HCT116 (cell line): ENCODE measurements around the gene ANKHD1.

Experiments used
- ATF3 ChIP-seq: IDR thresholded peaks from 2 replicates; pipeline ENCODE4 v1.6.1; 2012
- CEBPB ChIP-seq: IDR thresholded peaks from 2 replicates; pipeline ENCODE4 v1.6.1; 2012; ENCODE audit warnings: low read depth
- EZH2 ChIP-seq: fragments of 200-600 bp; sonication (generic); IDR thresholded peaks from 2 replicates; pipeline ENCODE4 v1.6.1; 2017; ENCODE audit warnings: antibody characterized with exemption, mixed run types
- EZH2phosphoT487 ChIP-seq: fragments of 200-600 bp; IDR thresholded peaks from 2 replicates; pipeline ENCODE4 v1.6.1; 2018; ENCODE audit warnings: antibody characterized with exemption, borderline replicate concordance
- MAX ChIP-seq: IDR thresholded peaks from 2 replicates; pipeline ENCODE4 v1.6.1; 2012
- POLR2A ChIP-seq: IDR thresholded peaks from 2 replicates; pipeline ENCODE4 v1.7.0; 2011; ENCODE audit warnings: borderline replicate concordance; ENCODE audit not compliant: insufficient read depth, insufficient read length; ENCODE audit errors: extremely low read depth
- POLR2AphosphoS5 ChIP-seq: IDR thresholded peaks from 2 replicates; pipeline ENCODE4 v1.6.1; 2011; ENCODE audit warnings: mild to moderate bottlenecking, low read depth, low read length, moderate library complexity
- SP1 ChIP-seq: IDR thresholded peaks from 2 replicates; pipeline ENCODE4 v1.6.1; 2012; ENCODE audit warnings: low read depth
- SRF ChIP-seq: IDR thresholded peaks from 2 replicates; pipeline ENCODE4 v1.6.1; 2012; ENCODE audit warnings: low read depth
- YY1 ChIP-seq: IDR thresholded peaks from 2 replicates; pipeline ENCODE4 v1.6.1; 2011; ENCODE audit warnings: low read length, low read depth, moderate library complexity, mild to moderate bottlenecking; ENCODE audit not compliant: insufficient replicate concordance; ENCODE audit errors: extremely low read depth
- ZNF274 ChIP-seq: fragments of 200-500 bp; sonication (Bioruptor generic); IDR thresholded peaks from 2 replicates; pipeline ENCODE4 v1.6.1; 2014; ENCODE audit warnings: mild to moderate bottlenecking, low read depth, low read length, inconsistent platforms
- TF ChIP-seq, protein P1 (sequence below), 3 experiments: fragments of 200-600 bp in 1 of 3; sonication (generic) in 1 of 3; IDR thresholded peaks in 2 of 3; conservative IDR thresholded peaks in 1 of 3; 2 replicates each; pipeline ENCODE4 v1.5.1; 2012 to 2017; ENCODE audit warnings: low read depth in 2 of 3, low read length in 2 of 3, antibody characterized with exemption in 1 of 3, borderline replicate concordance in 1 of 3, control low read depth in 1 of 3, mild to moderate bottlenecking in 1 of 3, mixed read lengths in 1 of 3, mixed run types in 1 of 3, moderate library complexity in 1 of 3; ENCODE audit not compliant: insufficient read depth in 1 of 3
- TF ChIP-seq, protein P2 (sequence below): IDR thresholded peaks from 2 replicates; pipeline ENCODE4 v1.6.1; 2012; ENCODE audit warnings: low read depth

DNA sequence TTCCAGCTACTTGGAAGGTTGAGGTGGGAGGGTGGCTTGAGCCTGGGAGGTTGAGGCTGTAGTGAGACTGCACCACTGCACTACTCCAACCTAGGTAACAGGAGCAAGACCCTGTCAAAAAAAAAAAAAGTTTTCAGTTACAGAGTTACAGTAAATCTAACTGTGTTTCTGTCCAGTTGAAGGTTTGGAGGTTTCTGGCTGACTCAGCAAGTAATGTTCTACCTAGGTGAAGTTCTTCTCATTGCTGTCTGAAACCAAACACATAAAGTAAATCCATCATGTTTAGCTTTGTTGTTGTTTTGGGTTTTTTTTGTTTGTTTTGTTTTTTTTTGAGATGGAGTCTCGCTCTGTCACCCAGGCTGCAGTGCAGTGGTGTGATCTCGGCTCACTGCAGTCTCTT lies 7.9 kb upstream of the ANKHD1 start:
- no peak for TF ChIP-seq POLR2A
- TF ChIP-seq, protein P1, sequence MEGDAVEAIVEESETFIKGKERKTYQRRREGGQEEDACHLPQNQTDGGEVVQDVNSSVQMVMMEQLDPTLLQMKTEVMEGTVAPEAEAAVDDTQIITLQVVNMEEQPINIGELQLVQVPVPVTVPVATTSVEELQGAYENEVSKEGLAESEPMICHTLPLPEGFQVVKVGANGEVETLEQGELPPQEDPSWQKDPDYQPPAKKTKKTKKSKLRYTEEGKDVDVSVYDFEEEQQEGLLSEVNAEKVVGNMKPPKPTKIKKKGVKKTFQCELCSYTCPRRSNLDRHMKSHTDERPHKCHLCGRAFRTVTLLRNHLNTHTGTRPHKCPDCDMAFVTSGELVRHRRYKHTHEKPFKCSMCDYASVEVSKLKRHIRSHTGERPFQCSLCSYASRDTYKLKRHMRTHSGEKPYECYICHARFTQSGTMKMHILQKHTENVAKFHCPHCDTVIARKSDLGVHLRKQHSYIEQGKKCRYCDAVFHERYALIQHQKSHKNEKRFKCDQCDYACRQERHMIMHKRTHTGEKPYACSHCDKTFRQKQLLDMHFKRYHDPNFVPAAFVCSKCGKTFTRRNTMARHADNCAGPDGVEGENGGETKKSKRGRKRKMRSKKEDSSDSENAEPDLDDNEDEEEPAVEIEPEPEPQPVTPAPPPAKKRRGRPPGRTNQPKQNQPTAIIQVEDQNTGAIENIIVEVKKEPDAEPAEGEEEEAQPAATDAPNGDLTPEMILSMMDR (IDR thresholded peaks at IDR 0.05 in 2 of 3, conservative IDR thresholded peaks at IDR 0.05 in 1 of 3; ENCODE audit: borderline replicate concordance in 1 of 3, insufficient read depth in 1 of 3, low read depth in 2 of 3, low read length in 2 of 3) = no peak
- TF ChIP-seq ZNF274 = no peak
- no peak for TF ChIP-seq POLR2AphosphoS5
- no peak for TF ChIP-seq EZH2phosphoT487
- TF ChIP-seq SP1 = no peak
- no peak for TF ChIP-seq MAX
- TF ChIP-seq CEBPB = no peak
- no peak for TF ChIP-seq YY1
- TF ChIP-seq, protein P2, sequence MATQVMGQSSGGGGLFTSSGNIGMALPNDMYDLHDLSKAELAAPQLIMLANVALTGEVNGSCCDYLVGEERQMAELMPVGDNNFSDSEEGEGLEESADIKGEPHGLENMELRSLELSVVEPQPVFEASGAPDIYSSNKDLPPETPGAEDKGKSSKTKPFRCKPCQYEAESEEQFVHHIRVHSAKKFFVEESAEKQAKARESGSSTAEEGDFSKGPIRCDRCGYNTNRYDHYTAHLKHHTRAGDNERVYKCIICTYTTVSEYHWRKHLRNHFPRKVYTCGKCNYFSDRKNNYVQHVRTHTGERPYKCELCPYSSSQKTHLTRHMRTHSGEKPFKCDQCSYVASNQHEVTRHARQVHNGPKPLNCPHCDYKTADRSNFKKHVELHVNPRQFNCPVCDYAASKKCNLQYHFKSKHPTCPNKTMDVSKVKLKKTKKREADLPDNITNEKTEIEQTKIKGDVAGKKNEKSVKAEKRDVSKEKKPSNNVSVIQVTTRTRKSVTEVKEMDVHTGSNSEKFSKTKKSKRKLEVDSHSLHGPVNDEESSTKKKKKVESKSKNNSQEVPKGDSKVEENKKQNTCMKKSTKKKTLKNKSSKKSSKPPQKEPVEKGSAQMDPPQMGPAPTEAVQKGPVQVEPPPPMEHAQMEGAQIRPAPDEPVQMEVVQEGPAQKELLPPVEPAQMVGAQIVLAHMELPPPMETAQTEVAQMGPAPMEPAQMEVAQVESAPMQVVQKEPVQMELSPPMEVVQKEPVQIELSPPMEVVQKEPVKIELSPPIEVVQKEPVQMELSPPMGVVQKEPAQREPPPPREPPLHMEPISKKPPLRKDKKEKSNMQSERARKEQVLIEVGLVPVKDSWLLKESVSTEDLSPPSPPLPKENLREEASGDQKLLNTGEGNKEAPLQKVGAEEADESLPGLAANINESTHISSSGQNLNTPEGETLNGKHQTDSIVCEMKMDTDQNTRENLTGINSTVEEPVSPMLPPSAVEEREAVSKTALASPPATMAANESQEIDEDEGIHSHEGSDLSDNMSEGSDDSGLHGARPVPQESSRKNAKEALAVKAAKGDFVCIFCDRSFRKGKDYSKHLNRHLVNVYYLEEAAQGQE = no peak
- TF ChIP-seq ATF3 = no peak
- no peak for TF ChIP-seq EZH2
- TF ChIP-seq SRF = no peak
